TTC549 (cell line): Measurements from ENCODE around the gene ICE2.

Experiments used
- FAIRE-seq: peaks from 2 replicates; lab custom pipeline; 2012; peaks lifted over from hg19 to GRCh38; lab: Jason Lieb, UNC

Gene ICE2

GRCh38 chr15:60369696-60370095 lies 109.2 kb downstream of the ICE2 start:
- FAIRE-seq = no peak
